GM23338 (cell line): ENCODE results near the gene ZDHHC8. TPM values are rescaled to one million over a fixed set of nuclear protein-coding genes. Genes with fewer than 3 reads are reported as not detected.

Source experiments
- ATAC-seq: fragments of 200-7000 bp; cut with Tn5 transposase; 3 replicates; pipeline ENCODE4 v1.9.1; 2020
- DNase-seq: peaks from one replicate; pipeline ENCODE4 v3.0.0-alpha.2; 2015; ENCODE audit warnings: low spot score
- H2AFZ ChIP-seq: fragments of 200-600 bp; sonication (generic); 2 replicates; pipeline ENCODE4 v1.8.0; 2016; ENCODE audit warnings: antibody characterized with exemption, mild to moderate bottlenecking, moderate library complexity
- H3F3A ChIP-seq: fragments of 200-600 bp; sonication (generic); replicated peaks from 2 replicates; pipeline ENCODE4 v1.8.0; 2017; ENCODE audit warnings: antibody characterized with exemption, mixed run types, low read depth
- H3K27ac ChIP-seq: fragments of 200-600 bp; sonication (generic); 2 replicates; pipeline ENCODE4 v1.6.1; 2016; ENCODE audit warnings: low read depth
- H3K27me3 ChIP-seq: fragments of 200-600 bp; sonication (generic); 2 replicates; pipeline ENCODE4 v1.8.0; 2016; ENCODE audit warnings: mild to moderate bottlenecking, mixed run types, moderate library complexity; ENCODE audit not compliant: insufficient read depth
- H3K36me3 ChIP-seq: fragments of 200-600 bp; sonication (generic); 2 replicates; pipeline ENCODE4 v1.8.0; 2016; ENCODE audit warnings: mild to moderate bottlenecking; ENCODE audit not compliant: insufficient read depth
- H3K4me1 ChIP-seq: fragments of 200-600 bp; sonication (generic); 2 replicates; pipeline ENCODE4 v1.8.0; 2016; ENCODE audit warnings: mild to moderate bottlenecking, moderate library complexity; ENCODE audit not compliant: insufficient read depth
- H3K4me2 ChIP-seq: fragments of 200-600 bp; sonication (generic); 2 replicates; pipeline ENCODE4 v1.7.1; 2017; ENCODE audit warnings: mixed run types
- H3K4me3 ChIP-seq: fragments of 200-600 bp; sonication (generic); 2 replicates; pipeline ENCODE4 v1.6.1; 2016; ENCODE audit warnings: mixed run types
- H3K79me2 ChIP-seq: fragments of 200-600 bp; sonication (generic); replicated peaks from 2 replicates; pipeline ENCODE4 v1.8.0; 2017; ENCODE audit warnings: mild to moderate bottlenecking; ENCODE audit not compliant: insufficient read depth
- H3K9me2 ChIP-seq: fragments of 200-600 bp; sonication (generic); 2 replicates; pipeline ENCODE4 v1.8.0; 2017; ENCODE audit not compliant: insufficient read depth
- H4K20me1 ChIP-seq: fragments of 200-600 bp; sonication (generic); replicated peaks from 2 replicates; pipeline ENCODE4 v1.8.0; 2017; ENCODE audit warnings: mild to moderate bottlenecking; ENCODE audit not compliant: insufficient read depth
- H3K27ac Mint-ChIP-seq: 2 replicates; pipeline ENCODE4 v1.8.0; 2020; ENCODE audit warnings: inconsistent platforms, mild to moderate bottlenecking, moderate library complexity, mixed read lengths
- H3K27me3 Mint-ChIP-seq: 3 replicates; pipeline ENCODE4 v1.8.0; 2022; ENCODE audit warnings: low read depth, mild to moderate bottlenecking, moderate library complexity, mixed read lengths, inconsistent platforms; ENCODE audit not compliant: insufficient read depth, poor library complexity
- H3K36me3 Mint-ChIP-seq: 3 replicates; pipeline ENCODE4 v1.8.0; 2021; ENCODE audit warnings: low read depth, mild to moderate bottlenecking, inconsistent platforms, moderate library complexity, mixed read lengths
- H3K4me1 Mint-ChIP-seq: 3 replicates; pipeline ENCODE4 v1.8.0; 2020; ENCODE audit warnings: mild to moderate bottlenecking, inconsistent platforms, mixed read lengths
- H3K4me3 Mint-ChIP-seq: 3 replicates; pipeline ENCODE4 v1.8.0; 2021; ENCODE audit warnings: moderate library complexity, mild to moderate bottlenecking, inconsistent platforms, mixed read lengths
- H3K9me3 Mint-ChIP-seq: 3 replicates; pipeline ENCODE4 v1.8.0; 2020; ENCODE audit warnings: moderate library complexity, mild to moderate bottlenecking, inconsistent platforms, mixed read lengths
- ETS1 ChIP-seq: IDR thresholded peaks from 2 replicates; pipeline ENCODE4 v1.6.1; 2016; ENCODE audit warnings: antibody characterized with exemption
- EZH2 ChIP-seq: fragments of 200-600 bp; sonication (generic); IDR thresholded peaks from one replicate; pipeline ENCODE4 v1.8.0; 2017; ENCODE audit warnings: antibody characterized with exemption, mild to moderate bottlenecking, low read depth; ENCODE audit not compliant: unreplicated experiment
- EZH2phosphoT487 ChIP-seq: fragments of 200-600 bp; sonication (generic); IDR thresholded peaks from one replicate; pipeline ENCODE4 v1.8.1; 2018; ENCODE audit warnings: antibody characterized with exemption; ENCODE audit not compliant: unreplicated experiment
- JUNB ChIP-seq: IDR thresholded peaks from one replicate; pipeline ENCODE4 v1.6.1; 2016; ENCODE audit warnings: antibody characterized with exemption; ENCODE audit not compliant: unreplicated experiment
- NANOG ChIP-seq: IDR thresholded peaks from 2 replicates; pipeline ENCODE4 v1.6.1; 2016; ENCODE audit warnings: antibody characterized with exemption, borderline replicate concordance
- POLR2AphosphoS5 ChIP-seq: IDR thresholded peaks from 2 replicates; pipeline ENCODE4 v1.6.1; 2016; ENCODE audit warnings: antibody characterized with exemption, low read depth
- REST ChIP-seq: IDR thresholded peaks from one replicate; pipeline ENCODE4 v1.6.1; 2018; ENCODE audit warnings: antibody characterized with exemption; ENCODE audit not compliant: unreplicated experiment
- STAT1 ChIP-seq: IDR thresholded peaks from one replicate; pipeline ENCODE4 v1.6.1; 2016; ENCODE audit warnings: antibody characterized with exemption; ENCODE audit not compliant: unreplicated experiment
- ZNF331 ChIP-seq: fragments of 250-450 bp; sonication (Bioruptor Pico); IDR thresholded peaks from 2 replicates; pipeline ENCODE4 v1.5.0; 2020; ENCODE audit warnings: low read depth, mild to moderate bottlenecking, moderate library complexity
- ZNF462 ChIP-seq: fragments of 250-450 bp; sonication (Bioruptor Pico); IDR thresholded peaks from 2 replicates; pipeline ENCODE4 v1.5.0; 2020; ENCODE audit warnings: mild to moderate bottlenecking, moderate library complexity
- polyA plus RNA-seq: library from polyadenylated mRNA; unstranded; fragments of >200 nt; fragmentation: Nextera tagmentation; extraction: Ambion mirVana; gene quantifications from 2 replicates; pipeline ENCODE4 v1.2.1, GENCODE V29; 2016
- total RNA-seq: library from RNA; depleted of rRNA; stranded (reverse); fragments of >200 nt; shearing (Covaris generic); gene quantifications from 2 replicates; pipeline ENCODE4 v1.2.3, GENCODE V29; 2014

The ZDHHC8 gene
- total and polyA plus RNA-seq, 2 experiments from 2014 or later, result 13.7 to 47.6 TPM

- DNase-seq, result no peak
- H3K4me3 Mint-ChIP-seq, result no peak overlapping the region
- no peak for ATAC-seq
- no peak overlapping the region for H2AFZ ChIP-seq
- no peaks in the 10 kb centered on the region for H4K20me1 ChIP-seq
- no peaks in the 10 kb centered on the region for H3K27me3 ChIP-seq
- H3K4me1 ChIP-seq, result no peaks in the 10 kb centered on the region
- no peaks in the 10 kb centered on the region for H3K79me2 ChIP-seq
- H3K27me3 Mint-ChIP-seq, result peaks cover 18% of the 10 kb centered on the region
- no peaks in the 10 kb centered on the region for H3F3A ChIP-seq
- no peaks in the 10 kb centered on the region for H3K4me1 Mint-ChIP-seq
- TF ChIP-seq ZNF331 (CRISPR knock-in tag) (no peak), POLR2AphosphoS5 (no peak), ETS1 (no peak), JUNB (no peak)
- no peak overlapping the region for H3K4me2 ChIP-seq
- no peaks in the 10 kb centered on the region for H3K9me2 ChIP-seq
- H3K36me3 Mint-ChIP-seq, result no peaks in the 10 kb centered on the region
- H3K27ac Mint-ChIP-seq, result no peak overlapping the region
- no peaks in the 10 kb centered on the region for H3K9me3 Mint-ChIP-seq
- no peaks in the 10 kb centered on the region for H3K36me3 ChIP-seq
- no peak overlapping the region for H3K27ac ChIP-seq
- H3K4me3 ChIP-seq, result no peak overlapping the region
Measured at GRCh38 chr22:20178075-20178914, 46.7 kb downstream of the ZDHHC8 start.

GRCh38 chr22:20178915-20179227 lies 47.3 kb downstream of the ZDHHC8 start:
- no peaks in the 10 kb centered on the region for H3K4me1 ChIP-seq
- H3K27ac ChIP-seq, result no peak overlapping the region
- Mint-ChIP-seq H3K27me3 (peaks cover 20% of the 10 kb centered on the region), H3K27ac (no peak overlapping the region), H3K9me3 (no peaks in the 10 kb centered on the region), H3K4me1 (no peaks in the 10 kb centered on the region), H3K4me3 (no peak overlapping the region), H3K36me3 (no peaks in the 10 kb centered on the region)
- no peaks in the 10 kb centered on the region for H3K9me2 ChIP-seq
- H3K4me2 ChIP-seq, result no peak overlapping the region
- H3K36me3 ChIP-seq, result no peaks in the 10 kb centered on the region
- H3K27me3 ChIP-seq, result no peaks in the 10 kb centered on the region
- ATAC-seq, result no peak
- H2AFZ ChIP-seq, result no peak overlapping the region
- no peaks in the 10 kb centered on the region for H3K79me2 ChIP-seq
- H3F3A ChIP-seq, result no peaks in the 10 kb centered on the region
- no peaks in the 10 kb centered on the region for H4K20me1 ChIP-seq
- no peak overlapping the region for H3K4me3 ChIP-seq
- DNase-seq, result no peak
- TF ChIP-seq EZH2 (no peak), NANOG (no peak), STAT1 (no peak), JUNB (no peak), REST (no peak), ZNF462 (CRISPR knock-in tag) (no peak), EZH2phosphoT487 (no peak), POLR2AphosphoS5 (no peak)
